T-cell (primary cell): Measurements from ENCODE around the gene PRKAB2. TPM values are rescaled to one million over a fixed set of nuclear protein-coding genes. Genes with fewer than 3 reads are reported as not detected.

Source experiments
- ATAC-seq, 4 experiments: fragments of 200-7000 bp in 3 of 4; fragments of 150-1000 bp in 1 of 4; cut with Tn5 transposase; replicated peaks in 1 of 4; 1 replicate in 3 of 4; 2 replicates in 1 of 4; pipeline ENCODE4 v1.10.0; 2021; ENCODE audit warnings: moderate library complexity in 3 of 4, mild to moderate bottlenecking in 2 of 4, moderate number of reproducible peaks in 1 of 4
- CTCF ChIA-PET, 2 donors: fragments of 300-600 bp; sonication (Branson Sonifier 250); formaldehyde crosslinking; loops; one replicate each; lab custom pipeline; 2022; ENCODE audit warnings: antibody characterized with exemption in 2 of 2; lab: Charles Lee
- POLR2A ChIA-PET, 2 donors: fragments of 300-600 bp; sonication (Branson Sonifier 250); formaldehyde crosslinking; loops; one replicate each; lab custom pipeline; 2022; ENCODE audit warnings: antibody characterized with exemption in 2 of 2; lab: Charles Lee
- DNase-seq, 35 experiments: peaks; one replicate each; pipeline versions ENCODE4 v3.0.0 to v3.0.0-alpha.2; 2013 to 2023
- H3K27ac ChIP-seq: one replicate; pipeline ENCODE4 v1.5.1; 2013; ENCODE audit warnings: low read length
- H3K27me3 ChIP-seq, 2 experiments: replicated peaks in 1 of 2; 1 replicate in 1 of 2; 2 replicates in 1 of 2; pipeline versions ENCODE4 v1.6.1 to v1.7.0; 2013; ENCODE audit warnings: low read length in 1 of 2, mixed read lengths in 1 of 2; ENCODE audit not compliant: control insufficient read depth in 2 of 2, insufficient read depth in 2 of 2; ENCODE audit errors: extremely low read depth in 1 of 2
- H3K36me3 ChIP-seq, 2 donors: 1 replicate in 1 of 2; 2 replicates in 1 of 2; pipeline versions ENCODE4 v1.6.1 to v1.7.0; 2013; ENCODE audit warnings: low read length in 1 of 2; ENCODE audit not compliant: control insufficient read depth in 2 of 2, insufficient read depth in 1 of 2; ENCODE audit errors: extremely low read depth in 1 of 2
- H3K4me1 ChIP-seq, 2 experiments: 1 replicate in 1 of 2; 2 replicates in 1 of 2; pipeline versions ENCODE4 v1.6.1 to v1.7.0; 2013; ENCODE audit warnings: low read length in 2 of 2, mixed read lengths in 1 of 2; ENCODE audit not compliant: insufficient read depth in 2 of 2, control insufficient read depth in 1 of 2; ENCODE audit errors: extremely low read depth in 1 of 2
- H3K4me3 ChIP-seq, 2 donors: 1 replicate in 1 of 2; 2 replicates in 1 of 2; pipeline versions ENCODE4 v1.5.1 to v1.7.0; 2013; ENCODE audit warnings: mild to moderate bottlenecking in 2 of 2, low read length in 1 of 2, moderate library complexity in 1 of 2; ENCODE audit not compliant: control insufficient read depth in 1 of 2; ENCODE audit errors: extremely low read depth in 1 of 2
- H3K9me3 ChIP-seq: 2 replicates; pipeline ENCODE4 v1.7.0; 2013
- H3K27ac Mint-ChIP-seq, 2 donors: one replicate each; pipeline ENCODE4 v1.8.0; 2020 to 2021; ENCODE audit warnings: mild to moderate bottlenecking in 2 of 2, mixed read lengths in 2 of 2
- H3K27me3 Mint-ChIP-seq, 2 donors: one replicate each; pipeline ENCODE4 v1.8.0; 2021 to 2022; ENCODE audit warnings: mixed read lengths in 2 of 2
- H3K36me3 Mint-ChIP-seq: one replicate; pipeline ENCODE4 v1.8.0; 2021; ENCODE audit warnings: mixed read lengths
- H3K4me1 Mint-ChIP-seq, 3 donors: one replicate each; pipeline ENCODE4 v1.8.0; 2020 to 2022; ENCODE audit warnings: mixed read lengths in 3 of 3, mild to moderate bottlenecking in 1 of 3
- H3K4me3 Mint-ChIP-seq, 3 donors: one replicate each; pipeline ENCODE4 v1.8.0; 2020 to 2022; ENCODE audit warnings: mild to moderate bottlenecking in 3 of 3, mixed read lengths in 3 of 3, moderate library complexity in 3 of 3
- H3K9me3 Mint-ChIP-seq, 3 donors: one replicate each; pipeline ENCODE4 v1.8.0; 2020 to 2022; ENCODE audit warnings: mixed read lengths in 3 of 3
- WGBS: methylation state at CpG from one replicate; pipeline ENCODE4 v1.1.5; 2013; ENCODE audit warnings: missing lambda C conversion rate; ENCODE audit not compliant: insufficient coverage; 5-methylcytosine and 5-hydroxymethylcytosine counted together
- total RNA-seq, 35 experiments: library from RNA in 6 of 35; stranded (reverse) in 6 of 35; fragments of 120-200 nt in 1 of 35; gene quantifications; one replicate each; pipeline versions ENCODE4 v1.2.1 to v1.2.4 and lab custom pipeline; 2013 to 2026

Gene PRKAB2, protein sequence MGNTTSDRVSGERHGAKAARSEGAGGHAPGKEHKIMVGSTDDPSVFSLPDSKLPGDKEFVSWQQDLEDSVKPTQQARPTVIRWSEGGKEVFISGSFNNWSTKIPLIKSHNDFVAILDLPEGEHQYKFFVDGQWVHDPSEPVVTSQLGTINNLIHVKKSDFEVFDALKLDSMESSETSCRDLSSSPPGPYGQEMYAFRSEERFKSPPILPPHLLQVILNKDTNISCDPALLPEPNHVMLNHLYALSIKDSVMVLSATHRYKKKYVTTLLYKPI
- 10 to 100 TPM; 13.6 to 22.0 (median 18.4) TPM for total RNA-seq
- 14.2 TPM for total RNA-seq (2013)
- total RNA-seq (lab: John Stamatoyannopoulos, UW) = 10.7 to 64.6 (median 18.1) reads per million in 29 experiments

DNA sequence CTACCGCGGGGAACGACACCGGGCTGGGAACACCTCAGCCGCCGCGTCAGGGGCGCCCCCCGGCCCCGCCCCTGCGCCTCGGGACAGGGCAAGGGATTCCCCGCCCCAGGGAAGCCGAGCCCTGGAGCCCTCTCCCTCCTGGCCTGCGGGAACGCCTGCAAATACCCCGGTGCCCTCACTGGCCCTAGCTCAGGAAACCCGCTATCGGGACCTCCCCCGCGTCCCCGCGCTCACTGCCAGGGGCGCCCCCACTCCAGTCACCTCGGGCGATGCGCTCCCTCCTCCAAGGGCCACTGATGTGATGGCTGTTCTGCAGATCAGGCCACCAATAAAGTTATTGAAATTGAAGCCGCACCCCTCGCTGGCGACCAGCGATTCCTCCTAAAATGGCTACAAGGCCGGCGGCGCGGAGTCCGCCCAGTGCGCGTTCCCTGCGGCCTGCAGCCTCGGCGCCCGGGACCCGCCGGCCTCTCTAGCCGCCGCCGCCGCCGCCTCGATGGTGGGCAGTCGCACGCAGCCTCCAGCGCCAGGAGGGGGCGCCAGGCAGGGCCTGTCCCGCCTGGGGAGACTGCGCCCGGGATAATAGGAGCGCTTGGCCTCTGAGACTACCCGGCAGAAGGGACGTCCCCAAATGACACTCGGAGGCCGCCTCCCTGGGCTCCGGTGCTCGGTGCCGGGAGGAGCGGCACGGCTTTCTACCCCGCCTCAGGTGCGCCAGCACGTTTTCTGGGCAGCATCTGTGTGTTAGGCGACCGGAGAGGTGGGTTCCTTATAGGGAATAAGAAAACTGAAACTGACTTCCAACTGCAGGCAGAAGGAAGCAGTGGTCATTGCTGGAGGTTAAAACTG lies at the start of gene PRKAB2:
PRKAB2 (minus strand) TSS at position 303 of the 849 bp plus-strand sequence. CDS start 326 bp downstream, outside the sequence.
- Mint-ChIP-seq H3K36me3 (peaks cover 15% of the 10 kb centered on the region), H3K27me3 (peaks cover 0 to 2% of the 10 kb centered on the region in 2 donors), H3K27ac (peak within 1 kb of the TSS; percentile 96 to 97), H3K9me3 (peaks cover 0 to 4% (median 0%) of the 10 kb centered on the region in 3 donors), H3K4me1 (peaks cover 36 to 46% (median 45%) of the 10 kb centered on the region in 3 donors), H3K4me3 (peak within 1 kb of the TSS; percentile 97 to 99 (median 97))
- Histone ChIP-seq H3K4me3 (peak within 1 kb of the TSS; percentile 62 to 90), H3K27me3 (no peaks in the 10 kb centered on the region), H3K27ac (peak within 1 kb of the TSS; percentile 78), H3K9me3 (no peaks in the 10 kb centered on the region), H3K4me1 (peaks cover 11 to 18% of the 10 kb centered on the region in 2 experiments), H3K36me3 (peaks cover 0 to under 1% of the 10 kb centered on the region in 2 donors)
- under 1% methylated on average over 70 of the region's 72 CpGs for WGBS
- ChIA-PET POLR2A (no interaction called here), CTCF (interaction anchor here (0.8 to 1.0 kb wide), 4 partner anchors 8 to 71 kb away, joined by 3 to 11 read pairs (median 4); partner anchors contain the start of gene CHD1L (in 2 of the 2))
- peak; percentile 82 to 92 (median 88) for ATAC-seq
- peak; percentile 48 to 93 (median 71) for DNase-seq

DNA sequence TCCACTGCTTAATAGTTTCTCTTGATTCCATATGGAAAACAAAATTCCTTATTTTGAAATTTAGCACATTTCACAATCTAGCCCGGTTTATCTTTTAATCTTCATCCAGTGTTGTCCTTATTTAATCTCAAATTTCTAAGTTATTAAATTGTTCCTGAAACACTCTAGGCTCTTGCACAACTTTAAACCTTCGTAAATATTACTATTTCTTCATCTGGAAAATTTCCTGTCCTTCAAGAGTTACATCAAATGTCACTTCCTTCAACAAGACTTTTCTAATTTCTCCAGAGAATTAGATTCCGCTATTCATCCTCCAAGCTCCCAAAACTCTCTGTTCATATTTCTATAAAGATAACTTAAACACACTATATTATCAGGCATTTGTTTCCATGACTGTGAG lies 46.3 kb upstream of the PRKAB2 start:
- ATAC-seq = no peak
- no peaks in the 10 kb centered on the region for H3K4me1 ChIP-seq
- H3K36me3 ChIP-seq = no peaks in the 10 kb centered on the region
- no peaks in the 10 kb centered on the region for H3K27me3 ChIP-seq
- WGBS = 100% methylated on average over 2 of the region's 3 CpGs
- no peak overlapping the region for H3K4me3 ChIP-seq
- POLR2A ChIA-PET = no interaction called here
- H3K4me3 Mint-ChIP-seq = no peak overlapping the region
- H3K27ac ChIP-seq = no peak overlapping the region
- no peaks in the 10 kb centered on the region for H3K36me3 Mint-ChIP-seq
- no peaks in the 10 kb centered on the region for H3K9me3 ChIP-seq
- DNase-seq = no peak
- no peak overlapping the region for H3K27ac Mint-ChIP-seq
- CTCF ChIA-PET = no interaction called here
- H3K9me3 Mint-ChIP-seq = no peaks in the 10 kb centered on the region
- H3K27me3 Mint-ChIP-seq = no peaks in the 10 kb centered on the region
- peaks cover 0 to under 1% (median under 1%) of the 10 kb centered on the region in 3 donors for H3K4me1 Mint-ChIP-seq

DNA sequence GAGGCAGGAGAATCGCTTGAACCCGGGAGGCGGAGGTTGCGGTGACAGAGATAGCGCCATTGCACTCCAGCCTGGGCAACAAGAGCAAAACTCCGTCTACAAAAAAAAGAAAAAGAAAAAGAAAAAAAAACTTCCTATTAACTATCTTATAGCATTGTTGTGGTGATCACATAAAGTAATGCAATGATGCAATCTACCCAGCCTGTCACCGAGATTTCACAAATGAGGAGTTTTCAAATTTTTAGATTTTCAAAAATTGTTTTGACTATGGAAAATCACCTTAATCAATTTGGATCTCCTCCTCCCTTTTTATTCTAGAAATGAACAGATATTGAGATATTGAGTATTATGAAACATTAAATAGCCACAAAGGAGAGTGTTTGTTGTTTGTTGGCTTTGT lies 44.9 kb upstream of the PRKAB2 start:
- no peak overlapping the region for H3K4me3 Mint-ChIP-seq
- H3K36me3 Mint-ChIP-seq = no peaks in the 10 kb centered on the region
- Histone ChIP-seq H3K27ac (no peak overlapping the region), H3K9me3 (no peaks in the 10 kb centered on the region), H3K4me1 (no peaks in the 10 kb centered on the region), H3K4me3 (no peak overlapping the region), H3K27me3 (no peaks in the 10 kb centered on the region), H3K36me3 (no peaks in the 10 kb centered on the region)
- no peaks in the 10 kb centered on the region for H3K27me3 Mint-ChIP-seq
- ChIA-PET CTCF (no interaction called here), POLR2A (no interaction called here)
- DNase-seq = no peak
- no peaks in the 10 kb centered on the region for H3K9me3 Mint-ChIP-seq
- no peak overlapping the region for H3K27ac Mint-ChIP-seq
- H3K4me1 Mint-ChIP-seq = no peaks in the 10 kb centered on the region
- ATAC-seq = no peak
- no CpG with 5 or more reads among the region's 7 CpGs for WGBS

DNA sequence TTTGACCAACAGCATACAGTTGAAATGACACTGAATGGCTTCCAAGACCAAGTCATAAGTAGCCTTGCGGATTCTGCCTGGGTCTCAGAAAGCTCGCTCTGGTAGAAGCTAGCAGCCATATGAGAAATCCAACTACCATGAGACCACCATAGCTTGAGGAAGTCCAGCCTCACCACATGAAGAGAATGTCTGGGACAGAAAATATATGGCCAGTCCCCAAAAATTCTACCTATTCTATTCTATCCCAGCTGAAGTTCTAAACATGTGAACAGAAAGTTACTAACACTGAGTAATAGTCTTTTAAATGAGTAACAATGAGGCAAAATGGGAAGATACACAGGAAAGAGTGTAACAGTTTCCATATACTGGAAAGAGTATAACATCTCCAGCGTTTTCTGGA lies 43.9 kb upstream of the PRKAB2 start:
- ATAC-seq = no peak
- H3K4me3 Mint-ChIP-seq = no peak overlapping the region
- POLR2A ChIA-PET = no interaction called here

DNA sequence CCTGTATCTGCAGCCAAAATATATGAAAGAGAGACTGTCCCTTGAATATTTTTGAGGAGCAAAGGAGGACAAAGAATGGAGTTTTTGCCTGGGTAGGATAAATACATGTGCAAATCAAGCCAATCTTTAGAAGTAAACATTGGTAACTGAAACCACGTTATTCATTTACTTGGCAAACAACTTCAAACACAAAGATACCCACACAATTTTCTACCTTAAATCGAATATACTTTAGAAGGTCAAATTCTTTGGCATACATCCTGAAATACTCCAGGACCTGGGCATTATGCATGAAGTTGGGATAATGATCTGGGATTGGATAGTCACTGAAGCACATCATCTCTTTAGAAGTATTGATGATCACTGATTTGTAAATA lies 43.3 kb upstream of the PRKAB2 start:
- Mint-ChIP-seq H3K4me1 (no peaks in the 10 kb centered on the region), H3K9me3 (no peaks in the 10 kb centered on the region), H3K27ac (no peak overlapping the region), H3K27me3 (no peaks in the 10 kb centered on the region), H3K4me3 (no peak overlapping the region), H3K36me3 (peaks cover 4% of the 10 kb centered on the region)
- no peaks in the 10 kb centered on the region for H3K36me3 ChIP-seq
- DNase-seq (no peak), ATAC-seq (no peak)
- no peaks in the 10 kb centered on the region for H3K27me3 ChIP-seq
- no peaks in the 10 kb centered on the region for H3K4me1 ChIP-seq
- H3K4me3 ChIP-seq = no peak overlapping the region
- no peaks in the 10 kb centered on the region for H3K9me3 ChIP-seq
- no peak overlapping the region for H3K27ac ChIP-seq
- ChIA-PET CTCF (no interaction called here), POLR2A (no interaction called here)
- WGBS = no CpG with 5 or more reads among the region's 2 CpGs

More for the DNA sequence above, 43.9 kb upstream of the PRKAB2 start:
- Histone ChIP-seq H3K27ac (no peak overlapping the region), H3K36me3 (no peaks in the 10 kb centered on the region), H3K4me3 (no peak overlapping the region), H3K4me1 (no peaks in the 10 kb centered on the region), H3K9me3 (no peaks in the 10 kb centered on the region), H3K27me3 (no peaks in the 10 kb centered on the region)
- no peaks in the 10 kb centered on the region for H3K27me3 Mint-ChIP-seq
- WGBS = 83% methylated on average over 1 of the region's 3 CpGs
- H3K36me3 Mint-ChIP-seq = peaks cover 4% of the 10 kb centered on the region
- no peaks in the 10 kb centered on the region for H3K4me1 Mint-ChIP-seq
- CTCF ChIA-PET = no interaction called here
- DNase-seq = no peak
- no peak overlapping the region for H3K27ac Mint-ChIP-seq
- no peaks in the 10 kb centered on the region for H3K9me3 Mint-ChIP-seq

DNA sequence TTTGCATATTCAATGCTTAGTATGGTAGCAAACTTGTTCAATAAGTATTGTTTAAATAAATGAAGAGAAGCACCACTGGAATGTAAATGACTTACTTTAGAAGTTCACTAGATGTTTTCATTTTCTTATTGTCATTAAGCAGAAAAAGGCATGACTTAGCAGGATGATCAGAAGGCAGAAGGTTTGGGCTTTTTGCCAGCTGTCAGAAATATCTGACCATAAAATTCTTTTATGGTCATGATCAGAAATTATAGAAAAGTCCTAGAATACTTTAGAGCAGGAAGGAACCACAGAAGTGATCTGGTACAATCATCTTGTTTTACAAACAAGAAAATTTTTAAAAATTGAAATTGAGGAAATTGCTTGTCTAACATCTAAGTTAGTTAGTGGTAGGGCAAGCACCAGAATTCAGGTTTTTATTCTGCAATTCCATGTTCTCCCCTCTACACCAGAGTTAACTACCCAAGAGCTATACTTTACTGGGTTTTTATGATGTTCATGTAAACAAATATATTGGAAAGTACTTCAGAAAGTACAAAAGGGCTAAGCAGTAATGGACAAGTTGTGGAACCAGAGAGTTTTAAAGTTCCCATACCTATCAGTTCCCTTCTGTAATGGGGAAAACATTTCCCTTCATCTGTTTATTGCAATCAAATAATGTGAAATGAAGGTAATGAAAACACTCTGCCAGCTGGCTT lies 42.7 kb upstream of the PRKAB2 start:
- CTCF ChIA-PET = no interaction called here

More for the DNA sequence above, 42.7 kb upstream of the PRKAB2 start:
- DNase-seq = no peak
- H3K4me1 ChIP-seq = no peaks in the 10 kb centered on the region
- POLR2A ChIA-PET = no interaction called here
- ATAC-seq = no peak
- H3K4me3 ChIP-seq = no peak overlapping the region
- H3K9me3 ChIP-seq = no peaks in the 10 kb centered on the region
- Mint-ChIP-seq H3K4me3 (no peak overlapping the region), H3K9me3 (no peaks in the 10 kb centered on the region), H3K4me1 (no peaks in the 10 kb centered on the region), H3K36me3 (peaks cover 4% of the 10 kb centered on the region), H3K27ac (no peak overlapping the region), H3K27me3 (no peaks in the 10 kb centered on the region)
- H3K27me3 ChIP-seq = no peaks in the 10 kb centered on the region
- H3K36me3 ChIP-seq = no peaks in the 10 kb centered on the region
- H3K27ac ChIP-seq = no peak overlapping the region
